Smooth muscle cell (in vitro differentiated cells): ENCODE measurements around the gene VPS13C. TPM values are rescaled to one million over a fixed set of nuclear protein-coding genes. Genes with fewer than 3 reads are reported as not detected.
A peak's percentile ranks its signal among the peaks of the same experiment; 100 is the strongest.

Experiments
- DNase-seq: peaks from one replicate; lab custom pipeline; 2025; ENCODE audit not compliant: unreplicated experiment; lab: John Stamatoyannopoulos, UW
- H2AFZ ChIP-seq: fragments of 200-600 bp; sonication (generic); 2 replicates; pipeline ENCODE4 v1.6.0; 2016; ENCODE audit warnings: antibody characterized with exemption, low read depth, mild to moderate bottlenecking
- H3F3A ChIP-seq: fragments of 200-600 bp; sonication (generic); 2 replicates; pipeline ENCODE4 v1.6.0; 2017; ENCODE audit warnings: antibody characterized with exemption, low read depth
- H3K27ac ChIP-seq: fragments of 200-600 bp; sonication (generic); 2 replicates; pipeline ENCODE4 v1.5.1; 2016; ENCODE audit warnings: low read depth, mild to moderate bottlenecking
- H3K27me3 ChIP-seq: fragments of 200-600 bp; sonication (generic); 2 replicates; pipeline ENCODE4 v1.6.1; 2016; ENCODE audit warnings: low read depth, mild to moderate bottlenecking
- H3K36me3 ChIP-seq: fragments of 200-600 bp; sonication (generic); 2 replicates; pipeline ENCODE4 v1.5.1; 2016; ENCODE audit warnings: low read depth
- H3K4me1 ChIP-seq: fragments of 200-600 bp; sonication (generic); 2 replicates; pipeline ENCODE4 v1.5.1; 2016; ENCODE audit warnings: low read depth
- H3K4me2 ChIP-seq: fragments of 200-600 bp; sonication (generic); 2 replicates; pipeline ENCODE4 v1.6.0; 2016; ENCODE audit warnings: mild to moderate bottlenecking
- H3K4me3 ChIP-seq: fragments of 200-600 bp; sonication (generic); 2 replicates; pipeline ENCODE4 v1.5.1; 2016; ENCODE audit warnings: mild to moderate bottlenecking
- H3K79me2 ChIP-seq: fragments of 200-600 bp; sonication (generic); 2 replicates; pipeline ENCODE4 v1.6.0; 2016; ENCODE audit warnings: low read depth, mild to moderate bottlenecking
- H3K9ac ChIP-seq: fragments of 200-600 bp; sonication (generic); 2 replicates; pipeline ENCODE4 v1.6.0; 2016; ENCODE audit warnings: low read depth
- H3K9me3 ChIP-seq: fragments of 200-600 bp; sonication (generic); replicated peaks from 2 replicates; pipeline ENCODE4 v1.5.1; 2016; ENCODE audit warnings: low read depth
- H4K20me1 ChIP-seq: fragments of 200-600 bp; sonication (generic); 2 replicates; pipeline ENCODE4 v1.6.0; 2016; ENCODE audit warnings: low read depth
- WGBS: methylation state at CpG from one replicate; pipeline ENCODE4 v1.1.7; 2016; ENCODE audit warnings: low lambda C conversion rate; 5-methylcytosine and 5-hydroxymethylcytosine counted together
- polyA plus RNA-seq: library from polyadenylated mRNA; unstranded; fragments of >200 nt; fragmentation: Nextera tagmentation; extraction: Ambion mirVana; gene quantifications from 2 replicates; pipeline ENCODE4 v1.2.1, GENCODE V29; 2016
- total RNA-seq: library from RNA; depleted of rRNA; stranded (reverse); fragments of >200 nt; gene quantifications from 2 replicates; pipeline ENCODE4 v1.2.3, GENCODE V29; 2014
- TF ChIP-seq, protein P1 (sequence below): fragments of 200-600 bp; sonication (generic); IDR thresholded peaks from 2 replicates; pipeline ENCODE4 v1.5.1; 2017; ENCODE audit warnings: borderline replicate concordance, mild to moderate bottlenecking, antibody characterized with exemption; ENCODE audit not compliant: insufficient read depth, poor library complexity, severe bottlenecking

VPS13C gene
- total and polyA plus RNA-seq, 2 experiments from 2014 or later = 2.8 to 33.8 TPM

GRCh38 chr15:62087671-62088352 lies 27.6 kb upstream of the VPS13C start:
- Histone ChIP-seq H4K20me1 (no peaks in the 10 kb centered on the region), H3K27me3 (no peaks in the 10 kb centered on the region), H3F3A (no peaks in the 10 kb centered on the region), H3K27ac (no peak overlapping the region), H2AFZ (peak overlapping the region; percentile 43), H3K9me3 (no peaks in the 10 kb centered on the region), H3K79me2 (no peaks in the 10 kb centered on the region), H3K4me2 (no peak overlapping the region), H3K36me3 (no peaks in the 10 kb centered on the region), H3K4me3 (no peak overlapping the region), H3K4me1 (no peaks in the 10 kb centered on the region), H3K9ac (no peak overlapping the region)
- TF ChIP-seq, protein P1, sequence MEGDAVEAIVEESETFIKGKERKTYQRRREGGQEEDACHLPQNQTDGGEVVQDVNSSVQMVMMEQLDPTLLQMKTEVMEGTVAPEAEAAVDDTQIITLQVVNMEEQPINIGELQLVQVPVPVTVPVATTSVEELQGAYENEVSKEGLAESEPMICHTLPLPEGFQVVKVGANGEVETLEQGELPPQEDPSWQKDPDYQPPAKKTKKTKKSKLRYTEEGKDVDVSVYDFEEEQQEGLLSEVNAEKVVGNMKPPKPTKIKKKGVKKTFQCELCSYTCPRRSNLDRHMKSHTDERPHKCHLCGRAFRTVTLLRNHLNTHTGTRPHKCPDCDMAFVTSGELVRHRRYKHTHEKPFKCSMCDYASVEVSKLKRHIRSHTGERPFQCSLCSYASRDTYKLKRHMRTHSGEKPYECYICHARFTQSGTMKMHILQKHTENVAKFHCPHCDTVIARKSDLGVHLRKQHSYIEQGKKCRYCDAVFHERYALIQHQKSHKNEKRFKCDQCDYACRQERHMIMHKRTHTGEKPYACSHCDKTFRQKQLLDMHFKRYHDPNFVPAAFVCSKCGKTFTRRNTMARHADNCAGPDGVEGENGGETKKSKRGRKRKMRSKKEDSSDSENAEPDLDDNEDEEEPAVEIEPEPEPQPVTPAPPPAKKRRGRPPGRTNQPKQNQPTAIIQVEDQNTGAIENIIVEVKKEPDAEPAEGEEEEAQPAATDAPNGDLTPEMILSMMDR = no peak
- DNase-seq = no peak
- 55% methylated on average over 5 of the region's 5 CpGs for WGBS

DNA sequence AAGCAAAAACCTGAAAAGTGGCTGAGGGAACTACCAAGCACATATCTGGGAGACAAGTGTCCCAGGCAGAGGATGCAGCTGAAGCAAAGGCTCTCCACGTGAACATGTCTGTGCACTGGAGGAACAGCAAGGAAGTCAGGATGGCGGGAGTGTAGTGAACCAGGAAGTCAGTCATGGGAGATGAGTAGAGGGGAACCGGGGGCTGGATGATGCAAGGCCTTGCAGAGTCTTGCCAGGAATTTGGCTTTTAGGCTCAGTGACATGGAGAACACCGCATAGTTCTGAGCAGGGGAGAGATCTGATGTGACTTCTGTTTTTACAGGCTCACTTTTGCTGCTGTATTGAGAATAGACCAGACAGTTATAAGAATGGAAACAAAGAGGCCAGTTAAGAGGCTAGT lies 25.5 kb upstream of the VPS13C start:
- no peak for DNase-seq
- 70% methylated on average over 4 of the region's 4 CpGs for WGBS
- no peak overlapping the region for H3K4me3 ChIP-seq

DNA sequence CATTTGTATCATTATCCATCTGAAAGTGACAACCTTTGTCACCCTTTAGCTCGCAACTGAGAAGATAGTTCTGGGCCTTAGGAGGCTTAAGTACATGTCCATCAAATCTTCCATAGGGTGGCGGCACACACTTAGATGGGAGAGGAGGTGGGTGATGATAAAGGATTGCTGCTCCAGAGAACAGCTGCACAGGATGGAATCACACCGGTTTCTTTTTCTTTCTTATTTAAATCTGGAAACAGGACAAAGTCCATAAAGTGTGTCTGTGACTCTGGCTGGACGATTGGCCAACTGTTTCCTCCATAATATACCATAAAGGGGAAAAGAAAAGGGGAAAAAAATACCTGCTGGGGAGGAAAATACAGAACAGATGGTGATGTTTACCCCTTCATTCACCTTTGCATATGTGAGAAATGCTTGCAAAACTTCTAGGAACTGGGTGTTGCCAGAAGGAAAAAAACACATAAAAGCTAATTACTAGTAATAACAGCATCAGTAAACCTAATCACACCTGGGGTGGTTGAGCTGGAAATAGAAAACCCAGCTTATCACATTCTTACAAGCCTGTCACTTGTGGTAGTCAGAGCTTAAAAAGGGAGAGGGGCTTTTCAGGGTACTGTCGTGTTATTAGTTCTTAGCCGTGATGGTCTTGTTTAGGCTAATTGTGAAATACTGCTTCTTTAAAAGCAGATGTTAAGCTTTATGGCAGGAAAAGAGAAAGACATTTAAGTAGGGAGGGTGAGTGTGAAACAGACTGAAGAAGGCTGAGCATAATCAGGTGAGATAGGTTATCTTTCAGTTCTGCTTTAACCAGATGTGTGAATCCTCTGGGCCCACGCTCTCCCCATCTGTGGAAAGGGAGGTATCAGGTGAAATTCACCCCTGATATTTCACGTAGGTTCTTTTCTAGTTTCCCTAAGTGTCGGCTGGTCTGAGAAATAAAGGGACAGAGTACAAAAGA lies 23.2 kb upstream of the VPS13C start:
- Histone ChIP-seq H3F3A (no peaks in the 10 kb centered on the region), H3K36me3 (no peaks in the 10 kb centered on the region), H3K4me2 (no peak overlapping the region), H3K27ac (no peak overlapping the region), H3K4me1 (no peaks in the 10 kb centered on the region), H4K20me1 (no peaks in the 10 kb centered on the region), H3K27me3 (no peaks in the 10 kb centered on the region), H3K9me3 (no peaks in the 10 kb centered on the region), H2AFZ (no peak overlapping the region), H3K4me3 (no peak overlapping the region), H3K9ac (no peak overlapping the region), H3K79me2 (no peaks in the 10 kb centered on the region)
- no peak for DNase-seq
- TF ChIP-seq, protein P1 = no peak
- 87% methylated on average over 9 of the region's 9 CpGs for WGBS

More for the DNA sequence above, 25.5 kb upstream of the VPS13C start:
- no peaks in the 10 kb centered on the region for H3K4me1 ChIP-seq
- H3F3A ChIP-seq = no peaks in the 10 kb centered on the region
- peak overlapping the region; percentile 20 for H2AFZ ChIP-seq
- H3K79me2 ChIP-seq = no peaks in the 10 kb centered on the region
- H4K20me1 ChIP-seq = no peaks in the 10 kb centered on the region
- H3K9me3 ChIP-seq = no peaks in the 10 kb centered on the region
- no peak overlapping the region for H3K9ac ChIP-seq
- H3K27me3 ChIP-seq = no peaks in the 10 kb centered on the region
- H3K4me2 ChIP-seq = no peak overlapping the region
- no peaks in the 10 kb centered on the region for H3K36me3 ChIP-seq
- TF ChIP-seq, protein P1 = no peak
- H3K27ac ChIP-seq = no peak overlapping the region
